HUES6 (cell line): ENCODE results near the gene SLC9A3.

Experiments used
- H3K27ac ChIP-seq: 2 replicates; pipeline ENCODE4 v1.7.0; 2013; ENCODE audit warnings: low read depth, mild to moderate bottlenecking, low read length, inconsistent platforms
- H3K27me3 ChIP-seq: 2 replicates; pipeline ENCODE4 v1.6.1; 2013; ENCODE audit warnings: low read length; ENCODE audit not compliant: control insufficient read depth, insufficient read depth
- H3K36me3 ChIP-seq: 2 replicates; pipeline ENCODE4 v1.6.1; 2013; ENCODE audit warnings: low read length; ENCODE audit not compliant: control insufficient read depth, insufficient read depth
- H3K4me1 ChIP-seq: 2 replicates; pipeline ENCODE4 v1.6.1; 2013; ENCODE audit warnings: low read length; ENCODE audit not compliant: control insufficient read depth, insufficient read depth
- H3K4me3 ChIP-seq: 2 replicates; pipeline ENCODE4 v1.5.1; 2013; ENCODE audit warnings: low read depth, low read length
- H3K9ac ChIP-seq: one replicate; pipeline ENCODE4 v1.6.1; 2013; ENCODE audit warnings: mild to moderate bottlenecking, low read length
- H3K9me3 ChIP-seq: 2 replicates; pipeline ENCODE4 v1.6.1; 2013; ENCODE audit warnings: low read depth, low read length; ENCODE audit not compliant: control insufficient read depth, insufficient read depth

The SLC9A3 gene

DNA sequence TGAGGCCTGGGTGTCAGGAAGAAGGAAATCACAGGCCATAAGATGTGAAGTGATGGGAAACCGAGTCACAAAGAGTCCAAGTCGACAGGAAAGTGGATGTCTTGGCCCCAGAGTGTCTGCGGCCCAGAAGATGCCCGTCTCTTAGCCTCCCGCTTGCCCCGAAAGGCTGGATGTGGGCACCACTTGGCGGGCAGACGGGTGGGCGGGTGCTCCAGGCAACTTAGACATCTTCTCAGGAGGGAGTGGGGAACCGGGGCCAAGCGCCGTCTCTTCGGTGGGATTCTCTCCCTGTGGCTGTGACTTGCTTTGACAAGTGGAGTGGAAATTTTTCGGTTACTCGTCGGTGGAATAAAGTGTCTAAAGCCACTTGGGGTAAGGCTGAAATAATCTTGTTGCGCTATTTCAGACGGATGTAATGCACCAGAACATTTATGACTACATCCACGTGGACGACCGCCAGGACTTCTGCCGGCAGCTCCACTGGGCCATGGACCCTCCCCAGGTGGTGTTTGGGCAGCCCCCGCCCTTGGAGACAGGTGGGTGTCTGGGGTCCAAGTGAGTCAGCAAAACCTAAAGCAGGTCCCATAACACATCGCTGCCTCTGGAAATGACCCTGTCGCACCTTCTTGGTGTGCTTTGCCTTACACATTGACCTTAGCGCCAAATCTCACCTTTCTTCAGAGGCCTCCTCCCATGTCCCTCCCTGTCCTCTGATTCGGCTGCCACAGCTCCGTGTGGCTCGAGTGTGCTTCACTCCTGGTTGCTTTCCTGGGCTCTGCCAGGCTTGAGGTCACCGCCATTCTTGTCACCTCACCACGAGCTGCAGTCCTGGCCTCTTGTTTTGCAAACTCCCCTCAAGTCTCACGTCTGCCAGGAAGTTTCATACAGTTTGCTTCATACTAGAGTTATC lies 101.7 kb downstream of the SLC9A3 start:
- Histone ChIP-seq H3K4me1 (no peaks in the 10 kb centered on the region), H3K4me3 (no peak overlapping the region), H3K27ac (no peak overlapping the region)

DNA sequence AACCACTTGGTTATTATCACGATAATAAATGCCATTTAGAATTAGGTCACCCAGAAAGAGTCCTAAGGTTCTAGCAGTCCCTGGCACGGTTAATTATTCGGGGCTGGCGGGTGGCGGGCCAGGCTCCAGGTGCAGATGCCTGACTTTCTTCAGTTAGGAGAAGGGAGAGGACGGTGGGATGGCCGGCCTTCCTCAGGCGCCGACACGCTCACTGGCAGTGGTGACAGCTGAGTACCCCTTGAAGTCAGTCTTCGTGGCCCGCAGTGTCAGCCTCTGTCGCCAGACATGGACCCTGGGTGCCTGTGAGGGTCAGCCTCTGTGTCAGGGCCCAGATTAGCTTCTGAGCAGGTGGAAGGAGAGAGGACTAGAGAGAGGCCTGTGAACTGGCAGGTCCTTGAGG lies 102.3 kb downstream of the SLC9A3 start:
- H3K4me1 ChIP-seq: no peaks in the 10 kb centered on the region
- no peak overlapping the region for H3K9ac ChIP-seq
- H3K27ac ChIP-seq: no peak overlapping the region
- no peaks in the 10 kb centered on the region for H3K27me3 ChIP-seq
- no peaks in the 10 kb centered on the region for H3K36me3 ChIP-seq
- H3K4me3 ChIP-seq: no peak overlapping the region
- no peaks in the 10 kb centered on the region for H3K9me3 ChIP-seq

More for the DNA sequence above, 101.7 kb downstream of the SLC9A3 start:
- Histone ChIP-seq H3K27me3 (no peaks in the 10 kb centered on the region), H3K36me3 (no peaks in the 10 kb centered on the region), H3K9me3 (no peaks in the 10 kb centered on the region), H3K9ac (no peak overlapping the region)

DNA sequence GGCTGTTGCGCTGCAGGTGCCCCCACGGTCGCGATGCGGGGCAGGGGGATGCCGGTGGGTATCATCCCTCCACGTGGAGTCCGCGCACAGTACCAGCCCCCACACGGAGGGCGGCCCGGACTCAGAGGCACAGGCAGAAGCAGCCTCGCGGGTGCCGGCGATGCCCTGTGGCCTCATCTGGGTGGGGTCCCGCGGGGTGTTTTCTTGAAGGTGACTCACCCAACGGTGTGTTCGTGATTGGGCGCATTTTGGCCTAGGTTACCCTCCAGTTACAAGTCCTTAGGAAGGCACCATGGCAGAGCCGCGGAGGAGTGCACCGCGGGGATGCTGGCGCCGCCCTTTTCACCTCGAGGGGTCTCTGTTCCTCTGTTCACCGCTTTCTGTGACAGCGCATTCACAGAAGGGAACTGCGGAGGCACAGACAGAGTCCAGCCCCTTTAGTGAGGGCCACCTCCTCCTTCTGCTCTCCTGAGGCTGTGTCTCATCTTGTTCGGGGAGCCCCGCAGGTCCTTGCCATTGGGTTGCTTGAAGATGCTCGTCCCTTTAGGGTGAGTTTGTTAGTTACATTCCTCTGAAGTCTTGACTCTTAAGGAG lies 102.9 kb downstream of the SLC9A3 start:
- Histone ChIP-seq H3K4me1 (no peaks in the 10 kb centered on the region), H3K27me3 (no peaks in the 10 kb centered on the region), H3K36me3 (no peaks in the 10 kb centered on the region), H3K4me3 (no peak overlapping the region), H3K9me3 (no peaks in the 10 kb centered on the region), H3K27ac (no peak overlapping the region), H3K9ac (no peak overlapping the region)

DNA sequence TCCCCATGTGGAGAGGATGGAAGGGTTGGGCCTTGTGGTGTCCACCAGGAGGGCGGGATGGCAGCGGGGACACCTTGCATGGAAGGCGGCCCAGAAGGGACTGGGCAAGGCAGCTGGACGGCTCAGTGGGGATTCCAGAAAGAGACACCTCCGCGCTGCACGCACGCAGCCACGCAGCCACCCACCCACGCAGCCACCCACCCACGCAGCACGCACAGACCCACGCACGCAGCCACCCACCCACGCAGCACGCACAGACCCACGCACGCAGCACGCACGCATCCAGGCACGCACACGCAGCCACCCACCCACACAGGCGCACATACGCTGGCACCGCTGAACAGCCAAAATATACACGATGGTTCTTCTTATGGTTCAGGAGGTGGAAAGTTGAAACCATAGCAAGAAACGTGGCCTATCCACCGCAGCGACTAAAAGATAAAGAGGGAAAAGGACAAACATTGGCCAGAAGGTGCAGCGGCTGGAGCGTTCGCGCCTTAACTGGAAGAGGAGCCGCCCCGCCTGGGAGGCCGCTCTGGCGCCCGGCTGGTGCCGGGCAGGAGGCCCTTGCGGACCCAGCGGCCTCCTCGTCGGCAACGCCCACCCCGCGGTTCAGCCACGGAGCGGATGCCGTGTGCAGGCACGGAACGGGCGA lies 103.5 kb downstream of the SLC9A3 start:
- Histone ChIP-seq H3K27me3 (no peaks in the 10 kb centered on the region), H3K4me1 (peaks cover 3% of the 10 kb centered on the region), H3K27ac (no peak overlapping the region), H3K9me3 (no peaks in the 10 kb centered on the region), H3K4me3 (no peak overlapping the region), H3K9ac (no peak overlapping the region), H3K36me3 (no peaks in the 10 kb centered on the region)
